DMS53 treated with DMSO at 0.1 percent for 48 hours (cell line): Measurements from ENCODE around the gene NAGLU.

ENCODE experiments used
- DNase-seq: peaks from one replicate; lab custom pipeline; 2025; ENCODE audit not compliant: unreplicated experiment; lab: John Stamatoyannopoulos, UW

NAGLU gene

GRCh38 chr17:42586514-42587230 is 50.6 kb downstream of the NAGLU start:
- no peak for DNase-seq

- no peak for DNase-seq
These were observed 54.8 kb downstream of the NAGLU start for GRCh38 chr17:42590886-42591285.

GRCh38 chr17:42591411-42591810 is 55.4 kb downstream of the NAGLU start:
- DNase-seq = no peak
